Measurements from ENCODE around the gene CADM2.

The CADM2 gene

GRCh38 chr3:85592256-85592655, 633.5 kb downstream of the CADM2 start:
- no peak for TF ChIP-seq ZFX (IDR thresholded peaks at IDR 0.05)
- no peak for TF ChIP-seq CTCF (conservative IDR thresholded peaks at IDR 0.05)

GRCh38 chr3:85594676-85595075, 635.9 kb downstream of the CADM2 start:
- TF ChIP-seq ZFX (IDR thresholded peaks at IDR 0.05) (no peak), CTCF (conservative IDR thresholded peaks at IDR 0.05) (no peak)
- H3K27ac ChIP-seq = no peak overlapping the region

More at GRCh38 chr3:85592256-85592655, 633.5 kb downstream of the CADM2 start:
- no peak overlapping the region for H3K27ac ChIP-seq

GRCh38 chr3:85603378-85603777, 644.6 kb downstream of the CADM2 start:
- H3K27ac ChIP-seq = no peak overlapping the region
- no peak for TF ChIP-seq CTCF (conservative IDR thresholded peaks at IDR 0.05)
- no peak for TF ChIP-seq ZFX (IDR thresholded peaks at IDR 0.05)

GRCh38 chr3:85604641-85605040, 645.9 kb downstream of the CADM2 start:
- no peak overlapping the region for H3K27ac ChIP-seq
- no peak for TF ChIP-seq CTCF (conservative IDR thresholded peaks at IDR 0.05)
- no peak for TF ChIP-seq ZFX (IDR thresholded peaks at IDR 0.05)

GRCh38 chr3:85605066-85605465, 646.3 kb downstream of the CADM2 start:
- no peak overlapping the region for H3K27ac ChIP-seq
- TF ChIP-seq CTCF (conservative IDR thresholded peaks at IDR 0.05) (no peak), ZFX (IDR thresholded peaks at IDR 0.05) (no peak)

GRCh38 chr3:85626662-85627061, 667.9 kb downstream of the CADM2 start:
- H3K27ac ChIP-seq = no peak overlapping the region
- TF ChIP-seq ZFX (IDR thresholded peaks at IDR 0.05) (no peak), CTCF (conservative IDR thresholded peaks at IDR 0.05) (no peak)

GRCh38 chr3:85627932-85628331, 669.1 kb downstream of the CADM2 start:
- no peak overlapping the region for H3K27ac ChIP-seq

More at GRCh38 chr3:85627932-85628331, 669.1 kb downstream of the CADM2 start:
- TF ChIP-seq CTCF (conservative IDR thresholded peaks at IDR 0.05) (no peak), ZFX (IDR thresholded peaks at IDR 0.05) (no peak)
